NCI-H2029 (cell line): ENCODE measurements around the gene CLTRN.
"Not testable (repeated sequence)": the region's sequence is repeated elsewhere in the genome, so short reads cannot be mapped to it uniquely, and the experiment has no call there.

ENCODE experiments used
- DNase-seq: peaks from one replicate; lab custom pipeline; 2025; lab: John Stamatoyannopoulos, UW

The CLTRN gene

DNA sequence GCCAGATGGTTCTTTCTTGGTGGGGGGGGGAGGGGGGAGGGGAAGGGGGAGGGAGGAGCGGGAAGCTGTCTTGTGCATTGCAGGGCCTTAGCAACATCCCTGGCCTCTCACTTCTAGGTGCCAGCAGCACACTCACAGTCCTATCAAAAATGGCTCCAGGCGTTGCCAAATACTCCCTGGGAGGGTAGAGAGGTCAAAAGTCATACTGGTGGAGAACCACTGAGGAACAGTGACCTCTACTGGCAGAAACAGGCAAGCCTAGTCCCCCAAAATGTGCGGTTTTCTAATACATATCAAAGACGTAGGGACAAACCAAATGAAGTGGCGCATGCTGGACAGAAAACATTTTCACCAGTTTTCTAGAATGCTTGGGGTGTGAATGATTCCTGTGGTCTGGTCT lies 17.1 kb downstream of the CLTRN start:
- DNase-seq, result not testable (repeated sequence)

DNA sequence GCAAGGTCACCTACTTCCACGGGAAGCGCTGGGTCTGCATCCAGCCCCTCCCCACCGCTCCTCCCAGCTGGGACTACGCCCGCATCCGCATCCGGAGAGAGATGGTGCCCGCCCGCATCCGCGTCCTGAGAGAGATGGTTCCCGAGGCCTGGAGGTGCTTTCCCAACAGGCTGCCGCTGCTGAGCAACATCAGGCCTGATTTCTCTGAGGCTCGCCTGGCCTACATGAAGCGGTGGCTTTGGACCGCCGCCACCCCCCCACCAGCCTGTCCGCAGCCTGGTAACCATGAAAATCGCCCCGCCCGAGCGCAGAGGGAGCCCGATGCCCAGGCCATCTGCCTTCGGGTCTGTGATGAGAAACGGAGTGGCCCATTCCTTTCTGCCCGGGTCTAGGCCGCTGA lies 18.1 kb downstream of the CLTRN start:
- no peak for DNase-seq

GRCh38 chrX:15646031-15646430 lies 18.6 kb downstream of the CLTRN start:
- DNase-seq, result no peak

DNA sequence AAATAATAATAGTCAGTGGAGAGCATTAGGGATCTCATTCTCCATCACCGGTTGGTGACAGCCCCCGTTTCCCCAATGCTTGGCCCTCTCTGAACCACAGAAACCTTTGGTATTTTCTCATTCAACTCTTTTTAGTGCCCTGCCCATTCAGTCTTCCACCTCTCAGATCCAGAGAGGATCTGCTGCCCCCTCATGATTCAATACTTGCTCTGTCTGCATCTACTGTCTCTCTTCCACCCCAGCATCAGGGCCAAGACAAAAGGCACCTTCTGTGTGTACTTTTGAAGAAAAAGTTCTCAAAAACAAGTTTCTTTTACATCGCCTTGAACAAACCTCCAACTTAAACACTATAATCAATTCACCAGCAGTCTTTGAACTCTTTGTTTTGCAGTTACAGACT lies 19.3 kb downstream of the CLTRN start:
- DNase-seq, result no peak

- DNase-seq, result no peak
These were observed 20.1 kb downstream of the CLTRN start for GRCh38 chrX:15644560-15644872.

DNA sequence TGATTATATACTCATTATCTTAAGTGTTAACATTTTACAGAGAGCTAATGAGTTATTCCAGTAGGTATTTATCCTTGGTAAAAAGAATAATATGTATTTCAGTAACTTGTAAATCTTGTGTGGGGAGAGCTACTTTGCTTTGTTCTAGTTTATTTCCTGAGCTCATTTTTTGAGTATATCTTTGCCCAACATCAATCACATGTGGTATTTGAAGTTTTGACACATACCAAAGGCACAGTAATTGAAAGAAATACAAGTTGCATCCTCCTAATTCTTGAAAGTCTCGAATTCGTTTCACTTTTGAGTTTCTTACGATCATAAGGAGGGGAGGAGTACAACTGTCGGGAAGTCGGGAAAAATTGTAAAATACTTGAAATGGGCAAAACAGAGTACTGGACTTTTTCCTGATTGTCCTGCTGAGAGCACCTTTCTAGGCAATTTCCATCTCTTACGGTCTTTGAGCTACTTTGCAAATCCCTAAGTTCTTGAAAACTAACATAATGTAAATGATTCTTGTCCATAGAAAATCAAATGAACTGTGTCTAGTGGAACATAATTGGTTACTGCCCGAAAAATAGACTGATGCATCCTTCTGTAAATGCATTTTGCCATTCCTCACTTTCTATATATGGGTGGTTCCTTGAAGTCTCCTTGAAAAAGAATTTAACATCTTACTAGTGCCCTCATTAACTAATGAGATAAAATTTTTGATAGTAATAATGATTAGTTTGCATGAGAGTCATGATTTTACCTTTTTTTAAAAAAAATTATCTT lies 20.6 kb downstream of the CLTRN start:
- no peak for DNase-seq

DNA sequence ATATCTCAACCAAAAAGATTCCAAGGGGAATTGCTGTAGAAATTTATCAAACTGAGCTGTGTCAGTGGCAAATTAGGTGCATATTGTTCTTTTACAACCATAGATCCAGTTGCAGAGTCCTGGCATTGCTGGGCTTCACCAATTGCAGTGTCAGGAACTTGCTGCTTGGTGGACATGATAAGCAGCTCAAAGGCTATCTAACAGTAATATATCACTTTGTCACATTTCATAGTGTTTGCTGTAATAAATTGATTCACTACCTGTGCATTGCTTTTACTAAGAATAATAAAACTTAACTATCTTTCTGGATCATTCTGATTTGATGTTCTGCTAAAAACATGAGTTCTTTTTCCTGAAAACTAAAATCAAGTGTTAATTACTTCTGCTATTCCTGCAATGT lies 33.0 kb downstream of the CLTRN start:
- DNase-seq, result no peak

- no peak for DNase-seq
These were observed 41.6 kb downstream of the CLTRN start for GRCh38 chrX:15623054-15623453.

DNA sequence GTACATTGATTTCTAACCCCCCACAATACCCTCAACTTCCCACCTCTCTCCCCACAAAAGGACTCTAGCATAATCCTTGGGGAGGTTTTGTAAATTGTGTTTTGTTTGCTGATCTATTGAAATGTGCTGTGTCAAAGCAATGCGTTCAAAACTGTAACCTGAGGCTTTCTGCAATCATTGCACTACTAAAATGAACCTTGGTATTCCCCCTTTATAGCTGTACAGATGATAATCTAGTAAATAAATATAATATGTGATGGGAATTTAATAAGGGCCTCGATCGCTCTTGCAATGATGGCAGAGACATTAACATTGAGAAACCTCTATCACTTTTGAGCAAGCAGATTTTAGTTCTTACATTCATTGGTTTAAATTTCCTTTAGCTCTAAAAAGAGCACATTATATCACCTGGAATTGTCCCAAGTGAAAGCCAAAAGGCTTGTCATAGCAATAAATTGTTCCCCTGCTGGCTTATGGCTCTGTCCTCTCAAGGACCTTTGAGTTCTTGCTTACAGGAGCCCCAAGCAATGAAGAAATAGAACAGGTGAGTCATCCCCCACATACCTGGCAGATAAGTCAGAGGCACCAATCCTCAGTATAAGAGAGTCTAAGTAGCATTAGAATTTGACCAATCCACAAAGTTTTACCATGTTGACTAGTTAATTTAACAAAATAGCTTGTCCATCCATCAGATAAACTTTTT lies 45.4 kb downstream of the CLTRN start:
- no peak for DNase-seq

DNA sequence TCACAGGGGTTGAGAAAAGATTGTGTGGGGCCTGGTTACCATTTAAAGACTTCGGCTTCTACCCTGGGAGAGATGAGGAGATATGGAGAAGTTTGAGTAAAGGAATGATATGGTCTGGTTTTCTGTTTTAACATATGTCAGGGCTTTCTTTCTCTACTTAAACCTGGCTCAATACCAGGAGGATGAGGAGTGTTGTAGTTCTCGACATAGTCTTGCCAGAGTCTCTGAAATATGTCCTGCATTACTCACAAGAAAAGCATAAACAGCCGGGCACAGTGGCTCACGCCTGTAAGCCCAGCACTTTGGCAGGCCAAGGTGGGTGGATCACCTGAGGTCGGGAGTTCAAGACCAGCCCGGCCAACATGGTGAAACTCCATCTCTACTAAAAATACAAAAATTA lies 47.5 kb downstream of the CLTRN start:
- DNase-seq, result no peak

GRCh38 chrX:15616531-15616930 lies 48.1 kb downstream of the CLTRN start:
- DNase-seq, result no peak

- DNase-seq, result no peak
These were observed 57.5 kb downstream of the CLTRN start for GRCh38 chrX:15607067-15607466.

- DNase-seq, result no peak
These were observed 58.5 kb downstream of the CLTRN start for GRCh38 chrX:15606136-15606535.

DNA sequence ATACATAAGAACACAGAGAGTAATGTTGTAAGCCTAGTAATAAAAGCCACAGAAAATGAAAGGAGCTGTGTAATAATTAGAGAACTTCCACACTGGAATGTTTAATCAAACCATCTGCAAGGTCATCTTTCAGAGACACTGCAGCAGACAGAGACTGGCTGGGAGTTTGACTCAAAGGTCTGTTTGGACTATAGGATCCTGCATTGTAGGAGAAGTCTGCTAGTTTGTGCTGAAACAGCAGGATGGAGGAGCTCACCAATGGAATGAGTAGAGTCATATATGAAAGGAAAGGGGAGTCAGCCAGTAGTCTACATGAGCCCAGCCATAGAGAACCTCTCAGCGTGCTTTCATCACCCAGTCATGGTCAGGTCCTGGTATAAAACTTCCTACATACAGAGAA lies 59.4 kb downstream of the CLTRN start:
- DNase-seq, result no peak

DNA sequence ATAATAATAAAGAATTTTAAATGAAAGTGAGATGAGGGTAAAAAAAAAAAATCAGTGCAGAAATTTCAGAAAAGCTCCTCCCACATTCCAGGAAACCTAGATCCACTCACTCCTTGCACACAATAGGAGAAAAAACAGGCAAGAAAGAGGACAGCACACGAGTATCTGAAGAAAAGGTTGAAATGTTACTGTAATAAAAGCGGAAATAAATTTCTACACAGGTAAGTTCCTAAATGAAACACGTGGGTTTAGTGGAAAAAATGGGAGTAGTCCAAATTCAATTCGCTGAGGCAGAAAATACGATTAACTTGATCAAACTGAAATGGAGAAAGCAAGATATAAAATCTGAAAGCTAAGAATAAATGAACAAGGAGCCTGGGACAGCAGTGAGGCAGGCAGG lies 61.8 kb downstream of the CLTRN start:
- DNase-seq, result no peak

GRCh38 chrX:15601932-15602331 lies 62.7 kb downstream of the CLTRN start:
- DNase-seq, result no peak

DNA sequence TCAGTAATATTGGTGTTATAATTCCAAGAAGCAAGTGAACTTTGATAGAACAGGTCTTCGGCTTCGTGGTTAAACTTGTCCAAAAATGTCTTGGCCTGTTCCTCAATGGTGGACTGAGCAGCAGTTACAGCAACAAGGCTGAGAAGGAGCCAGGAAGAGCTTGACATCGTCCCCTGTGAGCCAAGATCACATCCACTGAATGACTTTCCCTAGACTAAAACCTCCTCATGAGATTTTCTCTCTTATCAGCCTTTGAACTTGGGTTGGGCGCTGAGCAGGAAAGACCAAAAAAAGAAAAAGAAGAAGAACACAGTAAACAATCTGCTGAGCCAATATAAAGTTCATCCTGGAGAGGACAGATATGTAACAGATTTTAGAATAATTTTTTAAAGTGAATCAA lies 63.9 kb downstream of the CLTRN start, which contains the start of gene ACE2:
Gene ACE2 (minus strand): TSS at position 216 of the 400 bp plus-strand sequence. CDS start 49 bp downstream, at position 167.
- DNase-seq, result no peak

DNA sequence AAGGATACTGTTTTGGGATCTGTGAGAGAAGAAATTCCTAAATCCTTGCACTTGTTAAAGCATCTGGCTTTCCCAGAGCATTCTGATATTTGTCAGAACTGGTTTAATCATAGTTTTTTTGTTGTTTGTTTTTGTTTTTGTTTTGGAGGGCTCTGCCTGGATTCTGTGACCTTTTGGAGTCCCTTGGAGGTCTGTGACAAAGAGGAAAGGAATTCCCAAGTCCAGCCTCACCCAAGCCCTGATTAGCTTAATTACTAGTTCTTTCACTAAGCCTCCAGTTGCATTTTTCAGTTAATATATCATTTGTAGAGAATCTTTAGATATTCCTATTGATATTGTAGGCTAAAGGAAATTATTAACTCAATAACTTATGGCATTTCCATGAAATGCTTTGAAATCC lies 64.6 kb downstream of the CLTRN start:
- DNase-seq, result no peak

GRCh38 chrX:15599461-15599860 lies 65.1 kb downstream of the CLTRN start:
- no peak for DNase-seq

- DNase-seq, result no peak
These were observed 66.6 kb downstream of the CLTRN start for GRCh38 chrX:15598026-15598425.

DNA sequence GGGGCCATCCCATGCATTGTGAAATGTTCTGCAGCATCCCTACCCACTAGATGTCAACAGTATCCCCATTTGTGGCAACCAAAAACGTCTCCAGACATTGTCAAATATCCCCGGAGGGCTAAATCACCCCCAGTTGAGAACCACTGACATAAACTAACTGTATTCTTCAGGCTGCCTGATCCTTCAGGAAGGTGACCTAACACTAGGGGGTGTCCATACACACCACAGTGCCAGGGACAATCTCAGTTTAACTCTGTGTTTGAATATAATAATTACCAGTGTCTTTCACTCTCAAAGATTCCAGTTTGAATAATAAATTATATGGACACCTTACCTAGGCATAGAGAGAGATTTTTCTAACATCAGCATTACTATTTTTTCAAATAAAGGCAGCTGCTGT lies 70.2 kb downstream of the CLTRN start:
- no peak for DNase-seq

- no peak for DNase-seq
These were observed 84.5 kb downstream of the CLTRN start for GRCh38 chrX:15579778-15580747.
